IPS-18a (cell line): Measurements from ENCODE around the gene LEMD1.
"Not testable (repeated sequence)": the region's sequence is repeated elsewhere in the genome, so short reads cannot be mapped to it uniquely, and the experiment has no call there.

ENCODE experiments used
- H3K27ac ChIP-seq: one replicate; pipeline ENCODE4 v1.5.1; 2013; ENCODE audit warnings: low read length
- H3K27me3 ChIP-seq: one replicate; pipeline ENCODE4 v1.6.1; 2013; ENCODE audit warnings: mild to moderate bottlenecking, low read length; ENCODE audit not compliant: control insufficient read depth, insufficient read depth
- H3K36me3 ChIP-seq: one replicate; pipeline ENCODE4 v1.6.1; 2013; ENCODE audit warnings: low read depth, low read length; ENCODE audit not compliant: control insufficient read depth
- H3K4me1 ChIP-seq: one replicate; pipeline ENCODE4 v1.6.1; 2013; ENCODE audit warnings: low read depth, low read length; ENCODE audit not compliant: control insufficient read depth
- H3K4me3 ChIP-seq: one replicate; pipeline ENCODE4 v1.5.1; 2013; ENCODE audit warnings: low read length
- H3K9ac ChIP-seq: one replicate; pipeline ENCODE4 v1.6.1; 2013; ENCODE audit warnings: mild to moderate bottlenecking, low read length, moderate library complexity
- H3K9me3 ChIP-seq: one replicate; pipeline ENCODE4 v1.6.1; 2013; ENCODE audit warnings: low read depth, low read length; ENCODE audit not compliant: control insufficient read depth

LEMD1 gene

DNA sequence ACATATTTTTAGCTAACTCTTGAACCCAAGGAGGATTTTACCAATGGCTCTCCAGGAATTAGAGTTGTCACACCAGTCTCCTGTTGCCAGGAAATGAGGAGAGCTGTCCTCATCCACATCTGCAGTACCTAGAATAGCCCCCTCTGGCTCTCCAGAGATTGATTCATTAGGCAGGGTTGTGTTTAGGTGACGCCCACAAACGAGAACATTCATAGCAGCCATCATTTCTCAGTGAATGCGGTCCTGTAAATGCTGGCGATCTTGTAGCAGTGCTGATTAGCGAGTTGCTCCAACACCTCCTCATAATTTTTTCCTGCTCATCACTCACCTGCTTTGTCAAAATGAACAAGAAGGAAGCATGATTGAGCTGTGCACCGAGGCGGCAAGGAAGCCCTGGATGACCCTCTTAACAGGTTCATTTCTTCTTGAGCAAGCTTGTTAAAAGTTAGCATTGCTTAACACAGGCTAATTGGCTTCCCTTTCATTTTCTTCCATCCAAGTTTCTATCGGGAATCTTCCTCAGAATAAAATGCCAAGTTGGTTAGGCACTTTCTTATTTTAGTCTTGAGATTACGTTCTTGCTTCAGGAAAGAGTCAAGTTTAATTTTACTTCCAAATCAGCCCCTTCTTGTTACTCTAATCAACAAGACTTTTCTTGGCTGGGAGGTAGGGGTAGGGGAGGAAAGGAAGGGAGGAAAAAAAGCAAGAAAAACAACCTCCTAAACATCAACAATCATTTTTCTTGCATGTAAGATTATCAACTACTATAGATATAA is 48.6 kb downstream of the LEMD1 start:
- Histone ChIP-seq H3K36me3 (no peaks in the 10 kb centered on the region), H3K27ac (no peak overlapping the region), H3K4me3 (no peak overlapping the region), H3K27me3 (no peaks in the 10 kb centered on the region), H3K9me3 (no peaks in the 10 kb centered on the region), H3K9ac (no peak overlapping the region), H3K4me1 (peaks cover 27% of the 10 kb centered on the region)

DNA sequence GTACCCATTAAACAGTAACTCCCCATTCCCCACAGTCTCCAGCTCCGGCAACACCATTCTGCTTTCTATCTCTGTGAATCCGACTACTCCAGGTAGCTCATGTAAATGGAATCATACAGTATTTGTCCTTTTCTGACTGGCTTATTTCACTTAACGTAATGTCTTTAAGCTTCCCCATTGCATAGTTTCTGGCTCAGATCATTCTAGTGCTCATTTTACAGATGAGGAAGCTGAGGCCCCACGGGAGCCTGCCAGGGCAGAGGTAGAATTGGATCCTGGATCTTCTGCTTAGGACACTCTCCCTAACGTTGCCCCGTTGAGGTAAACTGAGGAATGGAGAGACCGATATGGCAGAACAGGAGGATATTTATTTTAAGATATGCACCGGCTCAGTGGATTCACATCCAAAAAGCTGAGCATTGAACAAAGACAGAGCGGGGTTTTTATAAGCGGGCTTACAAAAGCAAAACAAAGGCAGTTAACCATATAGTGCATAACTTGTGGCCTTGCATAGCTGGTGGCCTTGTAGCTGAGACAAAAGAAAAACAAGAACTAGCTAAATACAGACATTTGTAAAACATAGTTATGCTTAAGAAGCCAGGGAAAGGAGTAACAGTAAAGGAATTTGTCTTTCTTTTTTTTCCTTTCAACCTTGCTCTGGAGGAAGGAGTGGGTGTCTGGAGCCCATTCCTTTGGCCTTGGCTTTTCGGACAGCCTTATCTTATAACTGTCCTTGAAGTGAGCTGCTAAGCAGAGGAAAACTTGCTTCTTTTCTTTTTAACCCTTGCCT is 49.8 kb downstream of the LEMD1 start:
- H3K4me1 ChIP-seq: peaks cover 27% of the 10 kb centered on the region
- H3K9me3 ChIP-seq: no peaks in the 10 kb centered on the region
- no peaks in the 10 kb centered on the region for H3K36me3 ChIP-seq
- no peaks in the 10 kb centered on the region for H3K27me3 ChIP-seq
- no peak overlapping the region for H3K9ac ChIP-seq
- H3K4me3 ChIP-seq: no peak overlapping the region
- no peak overlapping the region for H3K27ac ChIP-seq

GRCh38 chr1:205370780-205371179 is 51.1 kb downstream of the LEMD1 start:
- no peaks in the 10 kb centered on the region for H3K27me3 ChIP-seq
- H3K27ac ChIP-seq: no peak overlapping the region
- H3K4me1 ChIP-seq: peaks cover 20% of the 10 kb centered on the region

DNA sequence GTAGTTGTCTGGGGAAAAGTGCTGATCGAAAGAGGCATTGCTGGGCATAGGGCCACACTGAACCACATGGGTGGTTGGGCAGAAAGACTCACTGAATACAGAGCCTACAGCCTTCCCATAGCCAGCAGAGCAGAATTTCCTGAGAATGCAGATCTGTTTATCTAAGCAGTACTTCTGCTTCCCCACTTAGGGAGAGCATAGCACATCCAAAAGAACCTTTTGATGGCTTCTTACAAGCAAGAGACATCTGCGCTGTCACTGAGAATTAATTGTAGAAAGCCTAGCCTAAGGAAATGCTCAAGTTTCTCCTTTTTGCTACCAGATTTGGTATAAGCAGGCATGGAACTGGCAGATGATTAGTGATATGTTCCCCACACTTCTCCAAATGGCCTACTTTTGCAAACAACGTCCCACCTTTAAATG is 52.1 kb downstream of the LEMD1 start:
- peaks cover 18% of the 10 kb centered on the region for H3K4me1 ChIP-seq
- H3K27me3 ChIP-seq: no peaks in the 10 kb centered on the region
- H3K27ac ChIP-seq: no peak overlapping the region
- no peaks in the 10 kb centered on the region for H3K36me3 ChIP-seq
- H3K9ac ChIP-seq: no peak overlapping the region
- no peaks in the 10 kb centered on the region for H3K9me3 ChIP-seq
- no peak overlapping the region for H3K4me3 ChIP-seq

More at GRCh38 chr1:205370780-205371179, 51.1 kb downstream of the LEMD1 start:
- H3K9ac ChIP-seq: no peak overlapping the region
- H3K36me3 ChIP-seq: no peaks in the 10 kb centered on the region
- no peaks in the 10 kb centered on the region for H3K9me3 ChIP-seq
- no peak overlapping the region for H3K4me3 ChIP-seq

GRCh38 chr1:205368478-205368877 is 53.4 kb downstream of the LEMD1 start:
- H3K9ac ChIP-seq: no peak overlapping the region
- no peaks in the 10 kb centered on the region for H3K36me3 ChIP-seq
- no peak overlapping the region for H3K27ac ChIP-seq
- no peaks in the 10 kb centered on the region for H3K9me3 ChIP-seq
- H3K4me3 ChIP-seq: no peak overlapping the region
- peaks cover 17% of the 10 kb centered on the region for H3K4me1 ChIP-seq
- no peaks in the 10 kb centered on the region for H3K27me3 ChIP-seq

DNA sequence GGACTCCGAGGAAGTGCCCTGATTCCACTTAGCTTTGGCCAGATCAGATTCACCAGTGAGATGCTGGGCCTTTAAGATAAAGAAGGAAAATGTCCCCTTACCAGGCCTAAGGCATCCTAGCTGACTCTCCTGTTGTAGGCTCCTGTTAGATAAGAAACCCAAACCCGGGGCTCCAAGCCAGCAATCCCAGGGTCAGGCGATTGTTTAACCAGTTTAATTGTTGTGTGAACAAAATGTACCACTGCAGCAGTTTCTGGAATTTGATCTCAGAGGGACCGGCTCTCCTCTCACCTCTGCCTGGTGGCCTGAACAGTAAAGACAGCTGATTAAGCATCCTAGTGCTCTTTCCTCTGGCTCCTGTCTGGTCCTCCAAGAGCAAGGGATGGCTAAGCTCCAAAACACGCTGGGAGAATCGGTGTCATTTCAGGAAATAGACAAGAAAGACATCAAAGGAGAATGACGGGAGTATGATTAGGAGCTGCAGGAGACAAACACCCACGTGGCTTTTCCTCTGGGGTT is 55.9 kb downstream of the LEMD1 start:
- Histone ChIP-seq H3K27me3 (no peaks in the 10 kb centered on the region), H3K36me3 (no peaks in the 10 kb centered on the region), H3K27ac (no peak overlapping the region), H3K4me1 (no peaks in the 10 kb centered on the region), H3K4me3 (no peak overlapping the region), H3K9me3 (no peaks in the 10 kb centered on the region), H3K9ac (no peak overlapping the region)

- not testable (repeated sequence) for H3K9me3 ChIP-seq, H3K4me1 ChIP-seq, H3K9ac ChIP-seq, H3K36me3 ChIP-seq, H3K4me3 ChIP-seq, H3K27me3 ChIP-seq, H3K27ac ChIP-seq
These were observed 56.8 kb downstream of the LEMD1 start for GRCh38 chr1:205365086-205365485.

- no peak overlapping the region for H3K4me3 ChIP-seq
- no peak overlapping the region for H3K27ac ChIP-seq
- H3K9ac ChIP-seq: no peak overlapping the region
- H3K27me3 ChIP-seq: no peaks in the 10 kb centered on the region
- H3K36me3 ChIP-seq: no peaks in the 10 kb centered on the region
- no peaks in the 10 kb centered on the region for H3K9me3 ChIP-seq
- H3K4me1 ChIP-seq: peaks cover 23% of the 10 kb centered on the region
These were observed 61.0 kb downstream of the LEMD1 start for GRCh38 chr1:205360891-205361290.

DNA sequence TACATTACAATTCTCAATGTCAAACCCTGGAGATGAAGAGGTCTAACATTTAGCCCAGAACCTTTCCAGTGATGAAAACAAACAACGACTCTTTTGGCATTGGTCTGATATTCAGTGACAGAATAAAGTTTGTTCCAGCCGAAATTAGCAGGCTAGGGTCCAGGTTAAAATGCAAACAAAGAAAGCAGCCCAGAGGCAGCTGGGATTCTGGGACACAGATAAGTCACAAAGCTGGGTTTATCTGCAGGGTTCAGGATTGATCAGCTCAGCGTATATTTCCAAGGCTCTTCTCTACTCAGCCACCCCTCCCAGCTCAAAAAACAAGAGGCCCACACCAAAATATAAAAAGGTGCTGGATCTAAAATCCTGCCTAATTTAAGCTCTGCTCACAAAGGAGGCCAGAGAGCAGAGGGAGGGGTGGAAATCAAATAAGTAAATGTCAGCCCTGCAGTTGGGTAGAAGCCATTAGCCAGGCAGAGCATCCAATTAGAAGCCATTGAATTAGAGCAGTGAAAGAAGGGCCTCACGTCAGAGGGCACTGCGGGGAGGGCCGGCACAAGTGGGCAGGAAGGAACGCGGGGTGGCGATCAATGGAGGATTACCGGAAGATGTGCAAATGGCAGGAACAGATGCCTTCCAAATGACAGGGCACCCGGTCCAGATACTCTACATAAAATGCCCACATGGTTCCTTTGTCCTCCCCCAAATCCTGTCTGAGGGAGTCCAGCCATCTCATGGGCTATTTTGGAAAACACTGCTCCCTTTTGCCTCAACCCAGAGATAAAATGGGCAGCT is 61.9 kb downstream of the LEMD1 start:
- Histone ChIP-seq H3K9me3 (no peaks in the 10 kb centered on the region), H3K27me3 (no peaks in the 10 kb centered on the region), H3K4me3 (no peak overlapping the region), H3K27ac (no peak overlapping the region), H3K36me3 (no peaks in the 10 kb centered on the region), H3K9ac (no peak overlapping the region), H3K4me1 (peaks cover 26% of the 10 kb centered on the region)

DNA sequence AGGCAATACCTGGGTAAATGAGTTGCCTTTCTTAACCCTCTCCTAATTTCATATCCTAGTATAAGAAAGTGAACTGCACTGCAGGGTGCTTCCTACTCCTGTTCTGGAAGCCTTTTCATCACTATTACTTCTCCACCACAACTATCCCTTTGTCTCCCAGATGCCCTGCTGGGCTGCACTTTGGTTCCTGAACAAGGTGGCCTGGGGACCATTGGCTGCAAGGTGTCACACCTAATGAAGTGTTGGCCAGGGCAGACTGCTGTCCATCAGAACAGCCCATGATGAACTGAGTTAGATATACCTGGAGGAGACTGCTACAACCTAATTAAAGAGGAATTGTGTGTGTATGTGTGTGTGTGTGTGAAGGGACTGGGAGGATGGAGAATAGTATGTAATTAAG is 63.3 kb downstream of the LEMD1 start:
- Histone ChIP-seq H3K27ac (no peak overlapping the region), H3K9ac (no peak overlapping the region), H3K36me3 (no peaks in the 10 kb centered on the region), H3K27me3 (no peaks in the 10 kb centered on the region), H3K9me3 (no peaks in the 10 kb centered on the region), H3K4me3 (no peak overlapping the region), H3K4me1 (peaks cover 26% of the 10 kb centered on the region)

GRCh38 chr1:205357567-205357966 is 64.3 kb downstream of the LEMD1 start:
- peaks cover 26% of the 10 kb centered on the region for H3K4me1 ChIP-seq
- H3K9me3 ChIP-seq: no peaks in the 10 kb centered on the region
- no peaks in the 10 kb centered on the region for H3K27me3 ChIP-seq
- H3K9ac ChIP-seq: no peak overlapping the region
- no peak overlapping the region for H3K4me3 ChIP-seq
- no peaks in the 10 kb centered on the region for H3K36me3 ChIP-seq
- H3K27ac ChIP-seq: no peak overlapping the region
